AG08396 (cell line): Measurements from ENCODE around the gene ZBTB4.
"Not testable (repeated sequence)": the region's sequence is repeated elsewhere in the genome, so short reads cannot be mapped to it uniquely, and the experiment has no call there.

Experiments
- DNase-seq: peaks from one replicate; pipeline ENCODE4 v3.0.0; 2012; ENCODE audit warnings: low spot score, mixed read lengths

ZBTB4 gene

DNA sequence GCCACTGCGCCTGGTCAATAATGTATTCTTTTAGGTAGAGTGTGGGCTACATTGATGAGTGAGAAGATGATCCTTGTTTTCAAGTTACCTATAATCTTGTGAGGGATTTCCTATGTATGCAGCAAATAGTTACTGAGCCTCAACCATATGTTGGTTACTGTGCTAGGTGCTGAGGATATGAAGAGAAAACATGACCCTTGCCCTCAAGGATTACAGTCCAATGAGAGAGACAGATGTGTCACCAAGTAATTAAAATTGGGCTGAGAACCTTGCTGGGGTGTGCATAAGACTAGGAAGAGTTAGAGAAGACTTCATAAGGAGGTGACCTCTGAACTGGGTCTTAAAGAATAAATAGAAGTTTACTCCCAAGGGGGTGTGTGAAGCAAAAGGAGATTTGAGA lies 12.2 kb upstream of the ZBTB4 start:
- no peak for DNase-seq

DNA sequence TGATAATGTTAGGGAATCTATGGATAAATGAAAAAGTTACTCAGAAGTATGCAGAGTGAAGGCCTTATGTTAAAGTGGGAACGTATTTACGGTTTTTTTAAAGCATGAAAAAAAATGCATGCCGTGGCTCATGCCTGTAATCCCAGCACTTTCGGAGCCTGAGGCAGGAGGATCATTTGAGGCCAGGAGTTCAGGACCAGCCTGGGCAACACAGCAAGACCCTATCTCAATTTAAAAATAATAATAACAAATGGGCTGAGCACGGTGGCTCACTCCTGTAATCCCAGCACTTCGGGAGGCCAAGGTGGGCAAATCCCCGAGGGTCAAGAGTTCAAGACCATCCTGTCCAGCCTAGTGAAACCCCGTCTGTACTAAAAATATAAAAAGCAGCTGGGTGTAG lies 10.7 kb upstream of the ZBTB4 start:
- DNase-seq: no peak

DNA sequence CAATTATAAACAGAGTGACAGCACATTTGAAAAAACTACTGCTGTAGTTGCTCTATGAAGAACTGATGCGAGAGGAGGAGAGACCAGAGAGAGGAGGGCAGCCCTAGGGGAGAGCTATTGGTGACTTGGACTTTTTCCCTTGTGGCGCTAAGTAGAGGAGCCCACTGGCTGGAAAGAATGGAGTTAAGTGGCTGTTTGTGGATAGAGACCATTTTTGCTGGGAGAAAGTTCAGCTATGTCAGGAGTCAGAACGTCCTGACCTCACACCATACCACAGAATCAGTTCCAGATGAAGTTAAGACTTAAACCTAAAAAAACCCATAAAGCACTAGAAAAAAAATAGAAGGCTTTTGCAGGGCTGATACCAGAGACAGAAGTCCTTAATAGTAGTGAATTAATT lies 6.8 kb upstream of the ZBTB4 start:
- DNase-seq: no peak

DNA sequence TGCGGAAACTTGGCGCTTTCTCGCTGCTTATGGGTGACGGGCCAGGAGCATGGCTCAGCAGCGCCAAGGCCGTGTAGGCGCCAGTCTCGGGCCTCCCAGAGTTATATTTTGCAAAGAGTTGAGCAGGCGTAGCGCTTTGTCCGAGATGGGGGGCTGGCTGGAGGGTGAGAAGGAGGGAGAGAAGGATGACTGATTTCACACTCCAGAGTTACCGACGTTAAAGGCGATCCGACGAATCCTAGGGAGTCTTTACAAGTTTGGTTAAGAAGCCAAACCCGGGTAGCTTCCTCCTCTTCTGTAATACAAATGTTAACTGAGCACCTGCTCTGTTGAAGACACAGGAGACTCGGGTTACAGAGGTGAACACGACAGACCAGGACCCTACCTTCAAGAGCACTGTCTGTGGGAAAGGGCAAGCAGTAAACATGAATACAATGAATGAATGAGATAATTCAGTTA lies 5.5 kb upstream of the ZBTB4 start:
- no peak for DNase-seq

DNA sequence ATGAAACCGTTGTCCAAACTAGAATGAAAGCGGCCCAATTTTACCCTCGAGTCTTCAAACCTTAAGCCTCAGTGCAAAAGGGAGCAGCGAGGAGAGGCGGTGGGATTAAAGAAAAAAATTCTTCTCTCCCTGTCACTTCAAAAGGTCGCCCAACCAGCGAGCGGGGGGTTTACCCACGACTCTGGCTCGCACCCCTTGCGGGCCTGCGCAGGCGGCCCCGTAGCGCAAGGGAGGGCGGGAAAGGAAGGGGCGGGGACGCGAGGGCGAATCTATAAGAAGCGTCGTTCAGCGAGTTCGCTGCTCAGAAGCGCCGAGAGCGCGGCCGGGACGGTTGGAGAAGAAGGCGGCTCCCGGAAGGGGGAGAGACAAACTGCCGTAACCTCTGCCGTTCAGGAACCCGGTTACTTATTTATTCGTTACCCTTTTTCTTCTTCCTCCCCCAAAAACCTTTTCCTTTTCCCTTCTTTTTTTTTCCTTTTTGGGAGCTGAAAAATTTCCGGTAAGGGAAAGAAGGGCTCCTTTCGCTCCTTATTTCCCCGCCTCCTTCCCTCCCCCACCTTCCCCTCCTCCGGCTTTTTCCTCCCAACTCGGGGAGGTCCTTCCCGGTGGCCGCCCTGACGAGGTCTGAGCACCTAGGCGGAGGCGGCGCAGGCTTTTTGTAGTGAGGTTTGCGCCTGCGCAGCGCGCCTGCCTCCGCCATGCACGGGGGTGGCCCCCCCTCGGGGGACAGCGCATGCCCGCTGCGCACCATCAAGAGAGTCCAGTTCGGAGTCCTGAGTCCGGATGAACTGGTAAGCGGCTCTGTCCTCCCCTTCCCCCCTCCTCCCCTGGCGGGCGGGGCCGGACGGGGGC lies 4.9 kb upstream of the ZBTB4 start, which contains the start of gene POLR2A:
POLR2A (plus strand) TSS at position 300 of the 852 bp plus-strand sequence.
- DNase-seq: peak; percentile 99

DNA sequence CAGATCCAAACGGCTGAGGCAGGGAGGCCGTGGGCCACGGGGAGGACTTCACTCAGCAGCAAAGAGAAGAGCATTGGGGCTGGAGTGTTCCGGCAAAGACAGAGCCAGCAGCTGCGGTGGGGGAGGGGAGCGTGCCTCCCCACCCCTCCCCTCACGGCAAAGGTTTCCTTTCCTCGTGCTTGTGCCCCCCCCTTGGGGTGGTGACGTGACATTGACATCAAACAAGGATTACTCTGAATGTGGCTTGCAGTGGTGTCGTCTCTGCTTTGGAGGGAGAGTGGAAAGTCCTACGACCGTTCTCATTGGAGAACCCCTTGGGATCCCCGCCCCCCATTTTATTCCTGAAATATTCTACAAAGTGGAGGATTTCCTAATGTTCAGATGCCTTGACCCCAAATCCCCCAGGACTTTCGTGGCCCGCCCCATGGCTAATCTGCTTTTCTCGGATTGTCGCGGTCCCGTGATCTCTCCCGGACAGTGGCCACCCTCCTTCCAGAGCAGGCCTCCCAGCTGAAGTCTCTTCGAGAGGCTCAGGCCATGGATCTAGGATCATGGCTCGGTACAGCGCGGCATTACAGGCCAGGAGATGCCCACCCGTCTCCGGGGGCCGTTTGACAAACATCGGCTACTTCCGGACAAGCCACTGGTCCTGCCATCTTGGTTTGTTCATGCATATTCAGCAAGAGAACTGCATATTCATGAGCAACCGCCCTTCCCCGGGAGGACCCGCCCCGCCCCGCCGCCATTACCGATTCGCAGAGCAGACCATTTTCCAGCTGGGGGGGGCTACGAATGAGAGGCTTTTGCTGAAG lies 4.0 kb upstream of the ZBTB4 start:
- peak; percentile 86 for DNase-seq

DNA sequence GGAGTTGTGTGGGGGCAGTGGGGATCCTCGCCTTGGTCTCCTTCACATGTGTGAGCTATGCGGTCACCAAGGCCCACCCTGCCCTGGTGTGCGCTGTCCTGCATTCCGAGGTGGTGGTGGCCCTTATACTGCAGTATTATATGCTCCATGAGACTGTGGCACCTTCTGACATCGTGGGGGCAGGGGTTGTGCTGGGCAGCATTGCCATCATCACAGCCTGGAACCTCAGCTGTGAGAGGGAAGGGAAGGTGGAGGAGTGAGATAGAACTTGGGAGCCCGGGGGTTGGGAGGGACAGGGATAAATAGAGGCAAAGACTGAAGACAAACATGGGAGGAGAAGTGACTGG lies 3.3 kb upstream of the ZBTB4 start:
- not testable (repeated sequence) for DNase-seq

DNA sequence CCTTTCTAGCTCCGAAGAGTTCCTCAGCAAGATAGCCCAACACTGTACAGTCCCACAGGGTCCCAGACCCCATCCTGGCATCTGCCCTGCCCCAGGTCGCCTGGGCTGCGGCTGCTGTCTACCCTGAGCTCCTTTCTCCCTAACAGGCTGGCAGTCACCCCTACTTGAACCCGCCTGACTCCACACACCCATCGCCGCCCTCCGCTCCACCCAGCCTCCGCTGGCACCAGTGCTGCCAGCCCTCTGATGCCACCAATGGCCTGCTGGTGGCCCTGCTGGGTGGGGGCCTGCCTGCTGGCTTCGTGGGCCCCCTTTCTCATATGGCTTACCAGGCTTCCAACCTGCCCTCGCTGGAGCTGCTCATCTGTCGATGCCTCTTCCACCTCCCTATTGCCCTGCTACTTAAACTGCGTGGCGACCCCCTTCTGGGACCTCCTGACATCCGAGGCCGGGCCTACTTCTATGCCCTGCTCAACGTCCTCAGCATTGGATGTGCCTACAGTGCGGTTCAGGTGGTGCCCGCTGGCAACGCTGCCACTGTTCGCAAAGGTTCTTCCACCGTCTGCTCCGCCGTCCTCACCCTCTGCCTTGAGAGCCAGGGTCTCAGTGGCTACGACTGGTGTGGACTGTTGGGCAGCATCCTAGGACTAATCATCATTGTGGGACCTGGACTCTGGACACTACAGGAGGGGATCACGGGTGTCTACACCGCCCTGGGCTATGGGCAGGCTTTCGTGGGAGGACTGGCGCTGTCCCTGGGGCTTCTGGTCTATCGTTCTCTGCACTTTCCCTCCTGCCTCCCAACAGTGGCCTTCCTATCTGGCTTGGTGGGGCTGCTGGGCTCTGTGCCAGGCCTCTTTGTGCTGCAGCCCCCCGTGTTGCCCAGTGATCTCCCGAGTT lies 2.7 kb upstream of the ZBTB4 start:
- DNase-seq: not testable (repeated sequence)

DNA sequence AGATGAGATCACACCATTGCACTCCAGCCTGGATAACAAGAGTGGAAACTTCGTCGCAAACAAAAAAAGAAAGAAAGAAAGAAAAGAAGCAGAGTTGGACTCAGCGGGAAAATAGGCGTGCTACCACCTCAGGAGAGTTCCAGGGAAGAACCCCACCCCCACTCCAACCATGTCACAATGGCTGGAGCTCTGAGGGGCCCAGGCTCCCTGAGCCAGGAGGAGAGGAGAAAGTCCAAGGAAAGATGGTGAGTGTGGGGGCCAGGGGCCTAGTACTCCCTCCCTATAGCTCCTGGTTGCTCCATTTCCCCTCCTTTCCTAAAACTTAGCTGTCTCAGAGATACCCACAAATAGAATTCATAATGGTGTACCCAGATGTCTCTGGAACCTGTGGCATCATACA lies 1.8 kb upstream of the ZBTB4 start, which contains the start of gene SLC35G6:
SLC35G6 (plus strand) TSS at position 172 of the 400 bp plus-strand sequence; CDS start at position 243, 71 bp downstream.
- not testable (repeated sequence) for DNase-seq

DNA sequence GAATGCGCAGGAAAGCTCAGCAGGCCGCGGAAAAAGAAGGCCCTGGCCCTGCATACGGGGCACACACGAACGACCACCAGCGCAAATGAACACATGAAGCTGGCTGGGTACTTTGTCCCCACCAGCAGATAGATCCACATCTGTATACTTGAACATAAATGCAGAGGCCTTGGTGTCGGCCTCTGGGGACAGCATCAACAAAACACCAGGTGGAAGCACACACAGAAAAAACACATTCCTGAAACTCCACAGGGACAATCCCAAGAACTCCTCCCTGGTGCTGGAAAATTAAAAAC lies 606 bp upstream of the ZBTB4 start:
- no peak for DNase-seq

DNA sequence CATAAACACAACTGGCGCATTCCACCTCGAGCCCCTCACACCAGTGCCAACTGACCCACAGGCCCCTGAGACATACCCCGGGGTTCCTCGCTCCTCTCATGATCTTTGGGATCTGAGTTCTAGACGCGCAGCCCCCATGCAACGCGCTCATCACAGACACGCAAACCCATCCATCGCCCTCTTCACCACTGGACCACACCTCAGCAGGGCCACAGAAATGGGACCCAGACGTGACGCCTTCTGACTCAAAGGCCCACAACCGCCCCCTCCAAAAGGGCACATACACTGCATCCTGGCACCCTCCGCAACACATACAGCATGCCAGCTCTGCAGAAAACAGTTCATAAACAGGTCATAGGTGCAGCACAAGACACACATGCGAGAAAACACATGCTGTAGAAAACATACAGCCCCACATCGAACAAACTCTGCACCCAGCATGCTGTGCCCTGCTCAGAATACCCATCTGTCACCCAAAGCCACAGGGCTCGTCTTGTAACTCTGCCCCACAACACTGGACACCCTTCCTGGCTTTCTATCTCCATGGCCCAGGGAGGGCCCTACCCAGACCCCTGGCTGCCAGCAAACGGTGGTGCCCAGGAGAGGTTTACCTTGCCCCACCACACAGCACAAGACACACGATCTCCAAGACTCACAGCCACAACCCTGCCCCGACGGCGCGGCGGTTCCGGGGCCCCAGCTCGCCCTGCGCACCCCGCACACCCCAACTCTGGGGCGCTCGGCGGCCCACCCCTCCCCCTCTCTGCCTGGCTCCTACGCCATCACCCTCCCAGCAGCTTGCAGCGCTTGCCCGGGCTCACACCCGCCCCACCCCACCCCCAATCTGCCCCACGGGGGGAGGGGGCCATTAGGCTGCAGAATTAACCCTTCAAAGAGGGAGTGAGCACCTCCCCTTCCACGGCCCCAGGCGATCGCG lies 887 bp downstream of the ZBTB4 start:
- peak; percentile 75 for DNase-seq

DNA sequence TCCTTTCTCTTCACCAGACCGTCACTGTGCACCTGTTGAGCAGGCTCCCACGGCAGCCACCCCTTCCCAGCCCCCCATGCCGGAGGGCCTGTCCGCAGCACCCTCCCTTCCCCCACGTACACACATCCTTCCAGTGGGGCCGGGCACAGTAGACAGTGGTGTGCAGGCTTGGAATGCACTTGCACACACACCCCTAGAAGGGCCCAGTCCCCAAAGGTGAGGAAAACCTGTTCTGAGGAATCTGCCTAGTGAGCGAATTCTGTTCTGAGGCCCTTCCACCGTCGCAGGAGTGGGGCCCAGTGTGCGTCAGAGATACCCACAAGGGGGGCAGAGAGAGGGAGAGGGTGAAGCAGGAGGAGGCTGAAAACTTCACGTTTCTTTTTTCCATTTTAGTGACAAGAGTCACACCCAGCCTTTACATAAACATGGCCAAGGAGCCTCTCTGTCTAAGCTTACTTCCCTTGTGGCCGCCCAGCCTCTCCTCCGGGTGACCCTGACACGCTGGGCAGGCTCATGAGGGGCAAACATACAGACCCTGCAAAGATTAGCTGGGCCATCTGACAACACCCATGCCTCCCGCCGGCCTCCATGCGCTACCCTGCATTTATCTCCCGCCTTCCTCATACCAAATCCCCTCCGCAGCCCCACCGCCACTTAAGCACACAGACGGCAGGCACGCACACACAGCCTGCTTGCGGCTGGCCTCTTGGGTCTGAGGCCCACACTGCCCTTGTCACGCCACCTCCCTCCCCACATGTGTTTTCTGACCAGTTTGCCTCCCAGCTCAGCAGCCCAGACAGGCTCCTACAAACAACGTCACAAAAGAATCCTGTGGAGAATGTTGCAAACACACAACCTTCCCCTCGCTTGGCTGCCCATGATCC lies 1.8 kb downstream of the ZBTB4 start:
- peak; percentile 89 for DNase-seq

DNA sequence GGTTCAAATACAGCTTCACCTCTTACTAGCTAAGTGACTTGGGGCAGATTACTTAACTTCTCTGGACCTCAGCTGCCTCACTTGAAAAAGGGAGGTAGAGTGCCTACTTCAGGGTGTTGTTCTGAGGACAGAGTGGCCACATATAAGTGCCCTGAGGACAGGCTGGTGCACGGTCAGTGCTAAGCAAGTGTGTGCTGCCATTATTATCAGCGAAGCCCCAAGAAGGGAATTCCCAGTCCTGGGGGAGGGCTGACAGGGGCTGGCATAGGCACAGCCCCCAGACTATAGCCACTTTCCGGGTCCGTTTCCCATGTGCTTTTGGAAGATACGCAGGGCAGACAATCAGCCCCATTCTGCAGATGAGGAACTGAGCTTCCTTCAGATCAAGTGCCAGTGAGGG lies 2.5 kb downstream of the ZBTB4 start:
- no peak for DNase-seq

DNA sequence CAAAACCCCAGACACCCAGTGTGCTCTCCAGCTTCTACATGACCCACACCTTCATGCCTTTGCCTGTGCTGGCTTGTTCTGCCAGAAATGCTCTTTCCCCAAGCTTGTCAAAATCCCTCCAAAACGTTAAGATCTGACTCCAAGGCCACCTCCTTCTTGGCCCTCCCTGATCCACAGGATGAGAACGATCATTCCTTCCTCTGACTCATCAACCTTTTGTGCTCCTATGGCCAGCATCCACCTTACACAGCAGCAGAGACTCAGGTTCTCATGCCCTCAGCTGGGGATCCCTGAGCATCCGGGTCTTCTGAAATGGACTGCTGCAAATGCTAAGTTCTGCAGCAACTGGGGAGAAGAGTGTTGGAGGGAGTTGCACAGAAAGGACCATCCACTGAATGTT lies 2.9 kb downstream of the ZBTB4 start:
- peak; percentile 40 for DNase-seq

DNA sequence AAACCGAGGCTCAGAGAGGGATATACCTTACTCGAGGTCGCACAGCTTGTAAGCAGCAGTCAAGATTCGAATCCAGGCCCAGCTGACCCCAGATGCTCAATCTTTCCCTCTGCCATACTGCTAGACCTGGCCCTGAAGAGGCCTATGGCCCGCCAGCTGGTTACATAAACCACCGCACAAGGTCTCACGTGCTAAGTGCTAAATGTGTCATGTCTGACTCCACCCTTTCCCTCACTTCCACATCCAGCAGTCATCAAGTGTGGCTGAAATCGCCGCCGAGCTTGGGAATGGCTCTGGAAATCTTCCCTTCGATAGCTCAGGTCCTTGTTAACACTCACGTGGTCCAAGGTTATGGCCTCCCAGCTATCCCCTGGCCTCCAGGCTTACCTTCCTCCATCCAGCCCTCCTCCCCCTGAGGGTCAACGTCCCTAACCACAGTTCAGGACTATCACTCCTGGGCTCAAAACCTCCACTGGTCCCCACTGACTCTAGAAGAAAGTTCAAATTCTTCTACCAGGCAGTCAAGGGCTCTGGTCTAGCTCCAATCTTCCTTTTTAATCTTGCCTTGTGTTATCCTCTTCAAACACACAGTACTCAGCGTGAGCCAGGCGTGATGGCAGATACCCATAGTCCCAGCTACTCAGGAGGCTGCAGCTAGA lies 3.5 kb downstream of the ZBTB4 start:
- DNase-seq: peak; percentile 71

DNA sequence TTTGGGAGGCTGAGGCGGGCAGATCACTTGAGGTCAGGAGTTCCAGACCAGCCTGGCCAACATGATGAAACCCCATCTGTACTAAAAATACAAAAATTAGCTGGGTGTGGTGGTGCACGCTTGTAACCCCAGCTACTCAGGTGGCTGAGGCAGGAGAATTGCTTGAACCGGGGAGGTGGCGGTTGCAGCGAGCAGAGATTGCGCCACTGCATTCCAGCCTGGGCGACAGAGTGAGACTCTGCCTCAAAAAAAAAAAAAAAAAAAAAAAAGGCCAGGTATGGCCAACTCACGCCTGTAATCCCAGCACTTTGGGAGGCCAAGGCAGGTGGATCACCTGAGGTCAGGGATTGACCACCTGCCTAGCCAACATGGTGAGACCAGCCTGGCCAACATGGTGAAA lies 4.7 kb downstream of the ZBTB4 start:
- not testable (repeated sequence) for DNase-seq

DNA sequence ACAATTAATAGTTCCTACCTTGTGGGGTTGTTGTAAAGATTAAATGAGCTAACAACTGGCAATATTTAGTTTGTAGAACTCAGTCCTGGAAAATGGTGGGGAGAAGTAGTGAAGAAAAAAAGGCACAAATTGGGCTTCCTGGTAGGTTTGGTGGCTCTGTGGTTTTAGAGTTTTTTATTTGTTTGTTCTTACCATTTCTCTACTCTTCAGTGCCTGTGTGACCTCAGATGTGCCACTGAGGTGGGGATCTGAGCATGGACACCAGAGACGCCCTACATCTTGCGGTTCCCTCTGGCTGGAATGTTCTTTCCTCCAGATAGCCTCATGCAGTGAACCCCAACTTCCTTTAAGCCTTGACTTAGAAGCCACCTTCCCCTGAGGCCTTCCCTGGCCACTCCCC lies 7.7 kb downstream of the ZBTB4 start:
- DNase-seq: no peak

DNA sequence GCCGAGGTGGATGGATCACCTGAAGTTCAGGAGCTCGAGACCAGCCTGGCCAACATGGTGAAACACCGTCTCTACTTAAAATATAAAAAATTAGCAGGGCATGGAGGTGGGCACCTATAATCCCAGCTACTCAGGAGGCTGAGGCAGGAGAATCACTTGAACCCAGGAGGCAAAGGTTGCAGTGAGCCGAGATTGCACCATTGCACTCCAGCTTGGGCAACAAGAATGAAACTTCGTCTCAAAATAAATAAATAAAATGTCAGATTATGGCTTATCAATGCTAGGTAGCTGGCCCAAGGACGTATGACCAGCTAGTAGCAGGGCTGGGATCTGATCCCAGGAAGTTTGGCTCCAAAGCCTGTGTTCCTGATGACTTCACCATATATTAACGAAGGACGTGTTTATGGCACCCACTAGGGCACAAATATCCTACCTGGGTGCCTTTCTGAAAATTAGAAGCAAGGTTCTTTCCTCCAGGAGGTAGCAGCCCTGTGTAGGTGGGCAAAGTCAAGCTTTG lies 8.9 kb downstream of the ZBTB4 start:
- DNase-seq: not testable (repeated sequence)

DNA sequence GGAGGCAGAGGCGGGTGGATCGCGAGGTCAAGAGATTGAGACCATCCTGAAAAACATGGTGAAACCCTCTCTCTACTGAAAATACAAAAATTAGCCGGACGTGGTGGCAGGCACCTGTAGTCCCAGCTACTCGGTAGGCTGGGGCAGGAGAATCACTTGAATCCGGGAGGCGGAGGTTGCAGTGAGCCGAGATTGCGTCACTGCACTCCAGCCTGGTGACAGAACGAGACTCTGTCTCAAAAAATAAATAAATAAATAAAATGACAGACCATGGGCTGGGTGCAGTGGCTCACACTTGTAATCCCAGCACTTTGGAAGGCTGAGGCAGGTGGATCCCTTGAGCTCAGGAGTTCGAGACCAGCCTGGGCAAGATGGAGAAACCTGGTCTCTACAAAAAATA lies 9.6 kb downstream of the ZBTB4 start:
- not testable (repeated sequence) for DNase-seq
